Tibial nerve (tissue), 4 donors: ENCODE data around the gene KCTD16.

Experiments
- EP300 ChIP-seq, 2 donors: sonication (generic); formaldehyde crosslinking; IDR thresholded peaks; one replicate each; pipeline ENCODE4 v1.6.1; 2017; ENCODE audit warnings: antibody characterized with exemption in 2 of 2, mild to moderate bottlenecking in 1 of 2
- POLR2A ChIP-seq, 2 donors: fragments of 450-650 bp; IDR thresholded peaks; one replicate each; pipeline ENCODE4 v1.6.1; 2017; ENCODE audit warnings: antibody characterized with exemption in 2 of 2, mild to moderate bottlenecking in 2 of 2, moderate library complexity in 2 of 2
- TF ChIP-seq, protein P1 (sequence below), 5 experiments: fragments of 200-600 bp in 3 of 5; fragments of 450-650 bp in 2 of 5; sonication (generic) in 3 of 5; IDR thresholded peaks; one replicate each; pipeline ENCODE4 v1.5.1; 2016 to 2019; ENCODE audit warnings: antibody characterized with exemption in 5 of 5, mild to moderate bottlenecking in 3 of 5, moderate library complexity in 2 of 5

DNA sequence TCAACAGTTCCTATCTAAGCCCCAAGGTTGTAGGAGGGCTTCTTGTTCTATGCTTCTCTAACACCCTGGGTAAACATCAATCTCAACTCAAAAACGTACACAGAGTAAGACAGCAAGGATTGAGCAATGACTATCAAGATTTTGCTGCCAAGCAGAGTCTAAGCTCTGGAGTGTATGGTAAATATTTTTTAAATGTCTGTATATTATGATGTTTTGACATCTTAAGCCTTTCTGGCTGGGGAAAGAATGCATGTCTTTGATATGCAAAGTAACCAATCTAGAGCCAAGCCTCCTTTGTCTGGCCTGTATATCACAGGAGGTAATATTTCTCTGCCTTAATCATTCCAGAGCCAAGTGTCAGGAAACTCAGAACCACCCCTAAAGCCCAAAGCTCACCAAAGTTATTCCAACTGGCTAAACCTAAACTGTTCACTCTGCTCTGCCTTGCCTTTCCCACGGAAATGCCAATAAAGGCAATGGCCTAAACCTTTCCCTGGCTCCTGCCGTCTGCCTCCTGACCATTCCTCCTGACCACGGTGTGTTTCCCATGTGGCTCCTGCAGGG is 45.4 kb upstream of the KCTD16 start:
- TF ChIP-seq, protein P1, sequence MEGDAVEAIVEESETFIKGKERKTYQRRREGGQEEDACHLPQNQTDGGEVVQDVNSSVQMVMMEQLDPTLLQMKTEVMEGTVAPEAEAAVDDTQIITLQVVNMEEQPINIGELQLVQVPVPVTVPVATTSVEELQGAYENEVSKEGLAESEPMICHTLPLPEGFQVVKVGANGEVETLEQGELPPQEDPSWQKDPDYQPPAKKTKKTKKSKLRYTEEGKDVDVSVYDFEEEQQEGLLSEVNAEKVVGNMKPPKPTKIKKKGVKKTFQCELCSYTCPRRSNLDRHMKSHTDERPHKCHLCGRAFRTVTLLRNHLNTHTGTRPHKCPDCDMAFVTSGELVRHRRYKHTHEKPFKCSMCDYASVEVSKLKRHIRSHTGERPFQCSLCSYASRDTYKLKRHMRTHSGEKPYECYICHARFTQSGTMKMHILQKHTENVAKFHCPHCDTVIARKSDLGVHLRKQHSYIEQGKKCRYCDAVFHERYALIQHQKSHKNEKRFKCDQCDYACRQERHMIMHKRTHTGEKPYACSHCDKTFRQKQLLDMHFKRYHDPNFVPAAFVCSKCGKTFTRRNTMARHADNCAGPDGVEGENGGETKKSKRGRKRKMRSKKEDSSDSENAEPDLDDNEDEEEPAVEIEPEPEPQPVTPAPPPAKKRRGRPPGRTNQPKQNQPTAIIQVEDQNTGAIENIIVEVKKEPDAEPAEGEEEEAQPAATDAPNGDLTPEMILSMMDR (IDR thresholded peaks at IDR 0.05) = no peak
- no peak for TF ChIP-seq POLR2A (IDR thresholded peaks at IDR 0.05)
- TF ChIP-seq EP300 (IDR thresholded peaks at IDR 0.05) = no peak
